ENCODE results near the gene OPN1SW.

The OPN1SW gene

DNA sequence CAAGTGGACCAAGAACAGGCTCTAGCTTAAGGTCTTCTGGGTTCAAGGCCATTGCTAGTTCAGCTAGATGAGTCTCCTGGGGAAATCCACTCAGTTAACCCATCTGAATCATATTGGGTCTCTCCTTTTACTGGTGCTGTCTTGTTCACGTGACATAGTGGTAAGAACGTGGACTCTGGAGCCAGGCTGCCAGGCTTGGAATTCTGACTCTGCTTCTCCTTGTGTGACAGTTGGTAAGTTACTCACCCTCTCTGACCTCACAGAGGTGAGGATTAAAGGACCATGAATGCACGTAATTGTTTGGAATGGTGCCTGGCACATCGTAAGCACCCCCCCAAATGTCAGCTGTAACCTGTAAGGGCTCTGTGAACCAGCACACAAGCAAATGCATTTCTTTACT, 46.1 kb downstream of the OPN1SW start:
- DNase-seq: no peak

DNA sequence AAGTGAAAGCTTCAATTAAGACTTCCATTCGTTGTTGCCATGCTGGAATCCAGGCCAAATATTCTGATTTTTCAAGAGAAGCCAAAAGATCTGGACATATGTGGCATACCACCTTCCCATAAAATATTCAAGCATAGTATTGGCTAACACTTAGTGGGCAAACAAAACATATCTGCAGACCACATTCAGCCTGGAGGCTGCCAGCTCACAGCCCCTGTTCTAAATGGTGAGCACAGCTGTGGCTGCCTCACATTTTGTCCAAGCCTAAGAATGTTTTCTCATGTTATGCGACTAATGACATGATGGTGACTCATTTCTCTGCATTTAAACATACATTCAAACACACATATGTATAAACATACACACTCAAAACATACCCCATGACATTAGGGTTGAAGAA, 47.0 kb downstream of the OPN1SW start:
- DNase-seq: no peak

DNA sequence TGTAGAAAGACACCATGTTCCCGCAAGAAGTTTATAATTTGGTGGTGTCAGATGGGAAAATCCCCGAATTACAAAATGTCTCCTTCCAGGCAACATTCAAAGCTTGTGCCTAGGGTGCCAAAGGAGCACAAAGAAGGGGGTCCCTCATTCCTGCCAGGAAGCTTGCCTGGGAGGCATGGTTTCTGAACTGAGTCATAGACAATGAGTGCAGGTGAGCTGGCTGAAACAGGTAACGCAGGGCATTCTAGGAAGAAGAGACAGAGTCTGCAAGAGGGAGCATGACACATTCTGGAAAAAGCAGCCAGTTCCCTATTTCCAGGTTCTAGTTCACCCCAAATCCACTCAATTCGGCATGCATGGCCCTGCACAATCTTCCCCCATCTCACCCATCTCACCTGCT, 48.4 kb downstream of the OPN1SW start:
- DNase-seq: no peak

- DNase-seq: no peak
These were observed 48.9 kb downstream of the OPN1SW start for GRCh38 chr7:128726737-128727072.

DNA sequence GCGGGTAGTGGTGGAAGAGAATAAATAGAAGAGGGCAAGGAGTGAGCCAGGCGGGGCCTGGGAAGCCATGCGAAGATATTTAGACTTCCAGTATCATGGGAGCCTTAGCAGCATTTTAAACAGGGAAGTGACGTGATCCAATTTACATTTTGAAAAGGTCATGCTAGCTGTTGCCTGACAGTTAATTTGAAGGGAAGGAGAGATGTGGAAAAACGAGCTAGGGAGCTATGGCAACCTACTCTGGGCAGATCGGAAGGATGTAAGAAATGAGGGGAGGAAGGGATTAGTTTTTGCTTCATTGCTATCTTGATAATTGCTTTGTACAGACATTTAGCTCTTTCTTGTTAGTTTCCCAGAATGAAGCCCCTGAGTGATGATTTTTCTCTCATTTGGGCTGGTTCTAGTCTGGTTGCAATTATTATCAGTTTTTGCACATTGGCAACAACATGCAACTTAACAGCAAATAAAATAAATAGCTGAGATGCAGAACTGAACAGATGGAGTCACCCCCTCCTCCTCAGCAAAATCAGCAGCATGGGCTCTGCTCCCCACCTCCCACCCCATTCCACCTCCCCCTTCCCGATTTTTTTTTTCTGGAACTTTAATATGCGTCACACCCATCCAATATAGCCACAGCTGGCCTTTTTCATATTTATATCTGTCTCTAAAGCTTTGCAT, 49.4 kb downstream of the OPN1SW start:
- no peak for DNase-seq

GRCh38 chr7:128725531-128725930, 50.1 kb downstream of the OPN1SW start:
- no peak for DNase-seq

- no peak for DNase-seq
These were observed 50.9 kb downstream of the OPN1SW start for GRCh38 chr7:128724743-128725142.

All from kidney glomerular epithelial cell (primary cell).